H1 (cell line): ENCODE measurements around the gene TMEM63C. TPM values are rescaled to one million over a fixed set of nuclear protein-coding genes. Genes with fewer than 3 reads are reported as not detected.

Source experiments
- CHD1 ChIP-seq: IDR thresholded peaks from 2 replicates; pipeline ENCODE4 v1.6.1; 2012; ENCODE audit warnings: low read depth, low read length, improper control_type of control experiment
- CHD7 ChIP-seq: fragments of 300-600 bp; sonication (generic); IDR thresholded peaks from 2 replicates; pipeline ENCODE4 v1.7.1; 2012; ENCODE audit warnings: low read length, moderate library complexity, mild to moderate bottlenecking, inconsistent platforms; ENCODE audit not compliant: insufficient replicate concordance
- EZH2 ChIP-seq: fragments of 200-600 bp; sonication (generic); IDR thresholded peaks from 2 replicates; pipeline ENCODE4 v1.7.1; 2012; ENCODE audit warnings: low read depth, mild to moderate bottlenecking, moderate library complexity, low read length, inconsistent platforms; ENCODE audit not compliant: severe bottlenecking
- GTF2F1 ChIP-seq: IDR thresholded peaks from 2 replicates; pipeline ENCODE4 v1.6.1; 2012; ENCODE audit warnings: low read depth, low read length, improper control_type of control experiment, borderline replicate concordance
- POLR2A ChIP-seq, 2 experiments: IDR thresholded peaks; 1 replicate in 1 of 2; 2 replicates in 1 of 2; pipeline ENCODE4 v1.6.1; 2011; ENCODE audit warnings: low read depth in 2 of 2, low read length in 2 of 2, mild to moderate bottlenecking in 2 of 2; ENCODE audit errors: control extremely low read depth in 1 of 2
- POLR2AphosphoS5 ChIP-seq: IDR thresholded peaks from 2 replicates; pipeline ENCODE4 v1.6.1; 2011; ENCODE audit warnings: low read depth, low read length
- TBP ChIP-seq: IDR thresholded peaks from 2 replicates; pipeline ENCODE4 v1.6.1; 2011; ENCODE audit warnings: low read depth, low read length, improper control_type of control experiment
- polyA plus RNA-seq, 7 experiments: library from polyadenylated mRNA; depleted of rRNA in 3 of 7; stranded (reverse) in 5 of 7; unstranded in 2 of 7; fragments of >200 nt in 5 of 7; fragments of 200-250 nt in 2 of 7; gene quantifications; 1 replicate in 5 of 7; 2 replicates in 1 of 7; 4 replicates in 1 of 7; pipeline versions ENCODE4 v1.2.1 to v1.2.3, GENCODE V29; 2011 to 2013; ENCODE audit warnings: missing spikeins in 2 of 7, mixed read lengths in 2 of 7
- total RNA-seq: library from RNA; stranded (reverse); fragmentation: NEBNext Ultra II Directional; extraction: Animal tissue kit (Norgen Biotek cat#: 25700); gene quantifications from 2 replicates; pipeline ENCODE4 v1.2.1, GENCODE V29; 2021

The TMEM63C gene
- total and polyA plus RNA-seq, 2 of the 8 experiments (the other 6 are each of a cell fraction or from before 2014, with no cell fraction given) = 3.0 to 7.6 TPM

- TF ChIP-seq CHD1 (no peak), EZH2 (no peak), POLR2AphosphoS5 (no peak), TBP (no peak), CHD7 (no peak), GTF2F1 (no peak), POLR2A (IDR thresholded peaks at IDR 0.05; ENCODE audit: control extremely low read depth in 1 of 2, low read depth in 2 of 2, low read length in 2 of 2) (no peak)
- TF ChIP-seq, all 59 proteins: peak for 0
Observed at GRCh38 chr14:77230914-77231313, 49.3 kb downstream of the TMEM63C start (continued).
